ENCODE results near the gene ZNF319. TPM values are rescaled to one million over a fixed set of nuclear protein-coding genes. Genes with fewer than 3 reads are reported as not detected.

Gene ZNF319
- total RNA-seq, 2 experiments from 2014 or later: 21.5 to 21.8 TPM

DNA sequence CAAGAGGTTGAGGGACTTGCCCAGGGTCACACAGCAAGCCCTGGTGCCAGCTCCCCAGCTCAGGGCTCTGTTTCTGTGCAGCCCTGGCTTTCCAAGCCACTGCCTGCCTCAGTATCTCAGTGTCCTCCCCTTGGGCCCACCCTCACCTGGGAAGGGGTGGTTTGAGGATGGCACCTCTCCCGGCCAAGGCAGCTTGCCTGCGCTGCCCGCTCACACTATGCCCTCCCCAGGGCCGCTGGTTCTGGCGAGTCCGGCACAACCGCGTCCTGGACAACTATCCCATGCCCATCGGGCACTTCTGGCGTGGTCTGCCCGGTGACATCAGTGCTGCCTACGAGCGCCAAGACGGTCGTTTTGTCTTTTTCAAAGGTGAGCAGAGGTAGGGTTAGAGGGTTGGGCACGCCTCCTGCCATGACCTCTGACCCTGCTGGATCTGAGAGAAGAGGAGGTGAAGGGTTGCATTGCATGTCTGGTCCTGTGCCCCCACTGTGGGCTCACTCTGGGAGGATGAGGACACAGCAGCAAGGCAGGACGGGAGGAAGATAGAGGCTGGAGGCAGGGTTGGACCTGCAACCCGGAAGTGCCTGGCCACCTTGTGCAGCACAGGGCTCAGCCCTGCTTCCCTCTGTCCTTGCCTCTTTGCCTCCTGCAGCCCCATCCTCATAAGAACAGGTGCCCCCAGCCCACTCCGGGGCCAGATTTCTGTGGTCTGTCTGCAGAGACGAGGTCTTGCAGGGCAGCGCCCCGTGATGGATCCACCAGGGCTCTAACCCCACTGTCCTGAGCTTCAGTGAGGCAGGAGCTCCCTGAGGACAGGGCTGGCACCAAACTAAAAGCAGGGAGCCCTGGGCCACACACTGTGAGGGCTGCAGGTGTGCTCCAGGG lies 41.8 kb upstream of the ZNF319 start:
- H3K4me3 Mint-ChIP-seq: no peak overlapping the region
- DNase-seq: no peak
- H3K36me3 Mint-ChIP-seq: no peaks in the 10 kb centered on the region
- no peak overlapping the region for H3K27ac Mint-ChIP-seq
- POLR2A ChIA-PET: no interaction called here
- no peaks in the 10 kb centered on the region for H3K9me3 Mint-ChIP-seq
- H3K27me3 Mint-ChIP-seq: no peaks in the 10 kb centered on the region
- no peaks in the 10 kb centered on the region for H3K4me1 Mint-ChIP-seq
- no peak for ATAC-seq (ENCODE audit: low read depth)

DNA sequence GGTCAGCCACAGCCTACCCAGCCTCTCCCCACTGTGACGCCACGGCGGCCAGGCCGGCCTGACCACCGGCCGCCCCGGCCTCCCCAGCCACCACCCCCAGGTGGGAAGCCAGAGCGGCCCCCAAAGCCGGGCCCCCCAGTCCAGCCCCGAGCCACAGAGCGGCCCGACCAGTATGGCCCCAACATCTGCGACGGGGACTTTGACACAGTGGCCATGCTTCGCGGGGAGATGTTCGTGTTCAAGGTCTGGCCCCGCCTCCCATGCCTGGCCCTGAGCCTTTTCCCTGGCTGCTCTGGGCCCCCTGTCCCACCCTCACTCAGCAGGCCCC lies 41.1 kb upstream of the ZNF319 start:
- Mint-ChIP-seq H3K36me3 (no peaks in the 10 kb centered on the region), H3K9me3 (no peaks in the 10 kb centered on the region), H3K4me3 (no peak overlapping the region), H3K27ac (no peak overlapping the region), H3K27me3 (no peaks in the 10 kb centered on the region), H3K4me1 (no peaks in the 10 kb centered on the region)
- POLR2A ChIA-PET: no interaction called here
- DNase-seq (no peak), ATAC-seq (ENCODE audit: low read depth) (no peak)

DNA sequence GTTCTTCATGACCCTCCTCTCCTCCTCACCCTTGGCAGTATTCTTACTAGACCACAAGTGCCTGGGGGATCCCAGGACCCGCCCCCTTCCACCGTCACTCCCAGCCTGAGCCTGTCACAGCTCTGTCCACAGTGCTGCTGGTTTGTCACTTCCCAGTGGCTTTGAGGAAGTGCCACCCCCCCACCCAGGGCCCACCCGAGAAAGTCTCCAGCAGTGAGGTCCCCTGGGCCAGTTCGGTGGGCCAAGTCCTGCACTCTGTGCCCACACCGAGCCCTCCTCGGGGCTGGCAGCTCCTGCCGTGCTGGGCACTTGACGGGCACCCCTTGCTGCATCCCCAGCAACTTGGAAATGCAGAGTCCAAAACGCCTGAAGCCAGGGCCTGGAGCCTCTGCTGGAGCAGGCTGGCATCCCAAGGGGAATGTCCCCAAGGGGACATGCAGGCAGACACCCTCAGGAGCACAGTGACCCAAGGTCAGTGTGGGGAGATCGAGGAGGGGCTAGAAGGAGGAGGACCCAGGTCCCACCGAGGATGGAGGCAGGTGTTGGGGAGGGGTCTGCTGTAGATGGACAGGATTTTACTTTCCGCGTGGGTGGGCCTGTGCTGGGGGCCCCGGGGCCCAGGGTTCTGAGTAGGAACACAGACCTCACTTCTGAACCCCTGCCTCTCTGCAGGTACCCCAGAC lies 40.6 kb upstream of the ZNF319 start:
- H3K27me3 Mint-ChIP-seq: no peaks in the 10 kb centered on the region
- no peaks in the 10 kb centered on the region for H3K36me3 Mint-ChIP-seq
- H3K4me3 Mint-ChIP-seq: no peak overlapping the region
- POLR2A ChIA-PET: no interaction called here
- ATAC-seq (ENCODE audit: low read depth) (no peak), DNase-seq (no peak)
- no peaks in the 10 kb centered on the region for H3K9me3 Mint-ChIP-seq
- no peaks in the 10 kb centered on the region for H3K4me1 Mint-ChIP-seq
- H3K27ac Mint-ChIP-seq: no peak overlapping the region

DNA sequence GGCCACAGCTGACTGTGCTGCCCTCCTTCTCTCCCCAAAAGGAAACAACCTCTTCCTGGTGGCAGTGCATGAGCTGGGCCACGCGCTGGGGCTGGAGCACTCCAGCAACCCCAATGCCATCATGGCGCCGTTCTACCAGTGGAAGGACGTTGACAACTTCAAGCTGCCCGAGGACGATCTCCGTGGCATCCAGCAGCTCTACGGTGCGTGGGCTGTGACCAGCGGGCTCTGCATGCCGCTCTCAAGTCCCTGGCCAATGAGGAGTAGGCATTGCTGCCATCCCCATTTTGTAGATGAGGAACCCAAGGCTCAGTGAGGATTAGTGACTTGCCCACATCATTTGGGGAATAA lies 40.0 kb upstream of the ZNF319 start:
- H3K9me3 Mint-ChIP-seq: no peaks in the 10 kb centered on the region
- DNase-seq (no peak), ATAC-seq (ENCODE audit: low read depth) (no peak)
- POLR2A ChIA-PET: no interaction called here
- no peak overlapping the region for H3K27ac Mint-ChIP-seq
- H3K36me3 Mint-ChIP-seq: no peaks in the 10 kb centered on the region
- H3K27me3 Mint-ChIP-seq: no peaks in the 10 kb centered on the region
- no peak overlapping the region for H3K4me3 Mint-ChIP-seq
- no peaks in the 10 kb centered on the region for H3K4me1 Mint-ChIP-seq

DNA sequence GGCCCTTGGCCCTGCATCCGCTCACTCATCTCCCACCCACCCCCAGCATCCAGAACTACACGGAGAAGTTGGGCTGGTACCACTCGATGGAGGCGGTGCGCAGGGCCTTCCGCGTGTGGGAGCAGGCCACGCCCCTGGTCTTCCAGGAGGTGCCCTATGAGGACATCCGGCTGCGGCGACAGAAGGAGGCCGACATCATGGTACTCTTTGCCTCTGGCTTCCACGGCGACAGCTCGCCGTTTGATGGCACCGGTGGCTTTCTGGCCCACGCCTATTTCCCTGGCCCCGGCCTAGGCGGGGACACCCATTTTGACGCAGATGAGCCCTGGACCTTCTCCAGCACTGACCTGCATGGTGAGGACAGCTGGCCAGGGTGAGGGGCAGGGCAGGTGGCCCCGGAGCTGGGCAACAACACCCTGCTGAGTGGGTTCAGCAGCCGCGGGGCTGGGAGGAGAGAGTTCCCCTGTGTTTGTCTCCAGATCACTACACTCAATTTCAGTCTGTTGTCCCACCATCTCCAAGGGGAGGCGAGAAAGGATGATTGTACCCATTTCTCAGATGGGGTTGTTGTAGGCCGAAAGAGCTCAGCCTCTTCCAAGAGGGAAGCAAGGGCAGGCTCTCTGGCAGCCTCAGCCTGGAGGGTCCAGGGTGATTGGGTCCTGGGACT lies 39.5 kb upstream of the ZNF319 start:
- no peak overlapping the region for H3K27ac Mint-ChIP-seq
- ATAC-seq (ENCODE audit: low read depth) (no peak), DNase-seq (no peak)
- H3K4me3 Mint-ChIP-seq: no peak overlapping the region
- no peaks in the 10 kb centered on the region for H3K36me3 Mint-ChIP-seq
- POLR2A ChIA-PET: no interaction called here
- no peaks in the 10 kb centered on the region for H3K27me3 Mint-ChIP-seq
- no peaks in the 10 kb centered on the region for H3K9me3 Mint-ChIP-seq
- H3K4me1 Mint-ChIP-seq: no peaks in the 10 kb centered on the region

DNA sequence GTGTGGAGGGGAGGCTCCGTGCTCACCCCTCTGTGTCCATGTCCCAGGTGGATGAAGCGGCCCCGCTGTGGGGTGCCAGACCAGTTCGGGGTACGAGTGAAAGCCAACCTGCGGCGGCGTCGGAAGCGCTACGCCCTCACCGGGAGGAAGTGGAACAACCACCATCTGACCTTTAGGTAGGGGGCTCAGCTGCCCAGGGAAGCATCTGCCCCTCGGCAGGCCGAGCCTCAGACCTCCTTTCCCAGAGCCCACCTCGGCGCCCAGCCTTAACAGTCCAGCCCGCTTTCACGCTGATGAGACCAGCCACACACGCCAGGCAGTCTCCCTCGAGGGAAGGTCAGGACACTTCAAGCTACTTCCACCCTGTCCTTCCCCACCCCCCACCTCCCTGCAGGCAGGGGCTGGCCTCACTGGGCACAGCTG lies 37.8 kb upstream of the ZNF319 start:
- Mint-ChIP-seq H3K4me1 (no peaks in the 10 kb centered on the region), H3K9me3 (no peaks in the 10 kb centered on the region), H3K27me3 (no peaks in the 10 kb centered on the region), H3K27ac (no peak overlapping the region), H3K4me3 (no peak overlapping the region), H3K36me3 (no peaks in the 10 kb centered on the region)
- POLR2A ChIA-PET: no interaction called here
- ATAC-seq (ENCODE audit: low read depth): no peak
- DNase-seq: no peak

DNA sequence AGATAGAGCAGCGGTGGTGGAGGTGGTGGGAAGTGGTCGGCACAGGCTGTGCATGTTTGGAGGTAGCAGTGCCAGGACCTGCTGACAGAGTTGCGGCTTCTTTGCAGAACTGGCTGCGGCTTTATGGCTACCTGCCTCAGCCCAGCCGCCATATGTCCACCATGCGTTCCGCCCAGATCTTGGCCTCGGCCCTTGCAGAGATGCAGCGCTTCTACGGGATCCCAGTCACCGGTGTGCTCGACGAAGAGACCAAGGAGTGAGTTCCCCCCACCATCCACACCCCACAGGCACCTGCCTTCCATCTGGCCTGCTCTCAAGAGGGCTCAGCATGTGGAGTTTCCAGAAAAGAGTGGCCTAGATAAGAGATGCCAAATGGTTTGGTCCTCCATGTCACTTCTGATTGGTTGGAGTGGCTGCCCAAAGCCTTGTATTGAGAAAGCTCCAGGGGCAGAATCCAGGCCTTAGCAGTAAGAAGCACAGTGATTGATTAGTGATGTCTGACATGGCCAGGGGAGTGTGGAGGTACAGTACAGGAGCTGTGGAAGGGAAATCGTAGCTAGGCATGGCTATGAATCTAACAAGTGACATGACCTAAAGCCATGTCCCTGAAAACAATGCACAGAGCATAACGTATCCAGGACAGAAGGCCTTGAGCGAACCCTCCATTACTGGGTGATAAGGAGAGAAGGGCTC lies 37.0 kb upstream of the ZNF319 start:
- DNase-seq (no peak), ATAC-seq (ENCODE audit: low read depth) (no peak)
- no peak overlapping the region for H3K27ac Mint-ChIP-seq
- H3K27me3 Mint-ChIP-seq: no peaks in the 10 kb centered on the region
- no peak overlapping the region for H3K4me3 Mint-ChIP-seq
- no peaks in the 10 kb centered on the region for H3K9me3 Mint-ChIP-seq
- POLR2A ChIA-PET: no interaction called here
- no peaks in the 10 kb centered on the region for H3K4me1 Mint-ChIP-seq
- H3K36me3 Mint-ChIP-seq: no peaks in the 10 kb centered on the region

DNA sequence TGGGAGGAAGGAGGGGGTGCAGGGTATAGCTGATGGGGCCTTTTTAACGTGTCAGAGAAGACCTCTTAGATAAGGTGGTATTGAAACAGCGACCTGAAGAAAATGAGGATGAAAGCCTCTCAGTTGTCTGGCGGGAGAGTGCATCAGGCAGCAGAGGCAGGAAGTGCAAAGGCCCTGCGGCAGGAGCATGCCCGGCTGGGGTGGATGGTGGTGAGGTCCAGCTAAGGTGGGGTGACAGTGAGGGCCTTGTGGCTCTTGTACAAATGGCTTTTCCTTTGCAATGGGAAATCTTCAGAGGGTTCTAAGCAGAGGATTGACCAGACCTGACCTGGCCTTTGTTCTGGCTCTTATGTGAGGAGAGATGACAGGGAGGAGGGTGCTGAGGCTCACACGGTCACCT lies 36.5 kb upstream of the ZNF319 start:
- no peak overlapping the region for H3K4me3 Mint-ChIP-seq
- no peak for ATAC-seq (ENCODE audit: low read depth)
- no peak for DNase-seq
- H3K4me1 Mint-ChIP-seq: no peaks in the 10 kb centered on the region
- H3K27me3 Mint-ChIP-seq: no peaks in the 10 kb centered on the region
- H3K27ac Mint-ChIP-seq: no peak overlapping the region
- H3K36me3 Mint-ChIP-seq: no peaks in the 10 kb centered on the region
- POLR2A ChIA-PET: no interaction called here
- no peaks in the 10 kb centered on the region for H3K9me3 Mint-ChIP-seq

DNA sequence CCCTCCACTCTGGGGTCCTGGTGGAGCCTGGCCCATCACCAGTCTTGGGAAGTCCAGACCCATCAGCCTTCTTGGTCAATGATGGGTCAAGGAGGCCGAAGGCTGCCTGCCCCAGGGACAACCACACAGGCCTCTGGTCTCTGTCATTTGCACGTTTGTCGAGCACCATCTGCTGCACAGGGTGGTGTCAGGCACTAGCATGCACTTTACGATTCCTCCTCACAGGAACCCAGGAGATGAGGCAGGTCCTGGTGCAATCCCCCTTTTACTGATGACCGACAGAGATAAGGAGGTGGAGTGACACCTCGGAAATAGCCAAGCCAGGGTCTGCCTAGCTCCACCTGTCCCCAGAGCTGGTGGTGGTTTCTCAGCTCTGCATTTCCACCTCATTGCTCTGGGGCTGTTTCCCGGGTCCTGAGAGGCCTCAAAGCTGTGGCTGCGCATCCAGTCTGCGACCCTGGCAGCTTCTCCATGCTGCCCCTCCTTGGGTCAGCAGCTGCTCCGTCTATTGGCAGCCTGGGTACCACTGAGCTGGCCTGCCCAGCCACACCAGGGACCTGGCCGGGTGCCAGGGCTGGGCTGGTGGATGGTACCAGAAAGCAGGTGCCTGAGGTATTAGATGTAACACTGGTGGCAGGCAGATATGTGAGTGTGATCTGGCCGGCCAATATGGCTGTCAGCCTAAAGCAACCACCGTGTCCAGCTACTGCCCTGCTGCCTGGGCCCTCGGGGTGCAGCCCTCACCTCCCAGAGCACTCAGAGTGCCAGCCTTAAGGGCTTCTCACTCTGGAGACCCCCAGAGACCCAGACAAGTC lies 35.1 kb upstream of the ZNF319 start:
- POLR2A ChIA-PET: interaction anchor here (1.0 kb wide), 1 partner anchor 15 kb away, joined by 3 read pairs; no protein-coding TSS in a partner anchor
- Mint-ChIP-seq H3K36me3 (no peaks in the 10 kb centered on the region), H3K27ac (no peak overlapping the region), H3K27me3 (no peaks in the 10 kb centered on the region), H3K9me3 (no peaks in the 10 kb centered on the region), H3K4me3 (no peak overlapping the region), H3K4me1 (no peaks in the 10 kb centered on the region)
- ATAC-seq (ENCODE audit: low read depth) (no peak), DNase-seq (no peak)

DNA sequence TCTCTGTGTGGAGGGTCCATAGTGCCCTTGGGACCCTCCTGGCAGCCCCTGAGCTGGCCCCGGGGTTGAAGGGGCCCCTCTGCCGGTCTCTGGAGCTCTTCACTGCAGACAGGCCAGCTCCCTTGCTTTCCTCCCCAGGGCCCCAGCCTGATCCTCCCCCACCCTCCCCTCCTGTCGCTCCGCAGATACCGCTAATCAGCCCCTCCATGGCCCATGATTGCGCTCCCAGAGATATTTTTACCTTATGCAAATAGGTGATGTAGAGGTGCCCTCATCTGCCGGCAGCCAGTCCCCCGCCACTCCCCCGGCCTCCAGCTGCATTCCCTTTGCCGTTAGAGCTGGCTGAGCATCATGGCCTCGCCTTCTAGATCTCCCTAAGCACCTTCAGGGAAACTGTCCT lies 34.3 kb upstream of the ZNF319 start:
- Mint-ChIP-seq H3K4me3 (no peak overlapping the region), H3K36me3 (no peaks in the 10 kb centered on the region), H3K27ac (no peak overlapping the region), H3K9me3 (no peaks in the 10 kb centered on the region), H3K27me3 (peaks cover 2% of the 10 kb centered on the region), H3K4me1 (no peaks in the 10 kb centered on the region)
- POLR2A ChIA-PET: interaction anchor here (1.0 kb wide), 1 partner anchor 15 kb away, joined by 3 read pairs; no protein-coding TSS in a partner anchor
- DNase-seq: no peak
- no peak for ATAC-seq (ENCODE audit: low read depth)

DNA sequence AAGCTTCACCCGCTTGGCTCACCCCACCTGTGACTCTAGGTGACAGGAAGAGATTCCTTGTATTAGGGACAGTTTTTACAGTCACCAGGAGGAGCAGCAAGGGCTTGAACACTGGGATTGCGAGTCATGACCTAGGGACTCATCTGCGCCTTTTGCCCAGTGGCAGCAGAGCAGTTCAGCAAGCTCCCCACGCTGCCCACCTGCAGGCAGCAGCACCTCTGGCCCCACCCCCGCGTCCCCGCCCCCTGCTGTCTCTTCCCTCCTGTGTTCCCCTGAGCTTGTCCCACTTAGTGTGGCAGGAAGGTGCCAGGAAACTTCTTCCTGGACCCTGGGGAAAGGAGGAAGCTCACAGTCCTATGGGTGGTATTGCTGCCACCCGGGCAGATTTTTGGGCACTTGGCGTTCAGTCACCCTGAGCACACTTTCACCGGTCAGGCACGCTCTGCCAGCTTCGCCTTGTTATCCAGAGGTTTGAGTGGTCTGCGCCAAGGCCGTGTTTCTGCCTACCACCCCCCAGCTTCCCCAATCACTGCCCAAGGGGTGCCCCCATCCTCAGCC lies 33.7 kb upstream of the ZNF319 start:
- Mint-ChIP-seq H3K36me3 (no peaks in the 10 kb centered on the region), H3K4me1 (no peaks in the 10 kb centered on the region), H3K4me3 (no peak overlapping the region), H3K9me3 (no peaks in the 10 kb centered on the region), H3K27me3 (peaks cover 6% of the 10 kb centered on the region), H3K27ac (no peak overlapping the region)
- ATAC-seq (ENCODE audit: low read depth) (no peak), DNase-seq (no peak)
- POLR2A ChIA-PET: no interaction called here

DNA sequence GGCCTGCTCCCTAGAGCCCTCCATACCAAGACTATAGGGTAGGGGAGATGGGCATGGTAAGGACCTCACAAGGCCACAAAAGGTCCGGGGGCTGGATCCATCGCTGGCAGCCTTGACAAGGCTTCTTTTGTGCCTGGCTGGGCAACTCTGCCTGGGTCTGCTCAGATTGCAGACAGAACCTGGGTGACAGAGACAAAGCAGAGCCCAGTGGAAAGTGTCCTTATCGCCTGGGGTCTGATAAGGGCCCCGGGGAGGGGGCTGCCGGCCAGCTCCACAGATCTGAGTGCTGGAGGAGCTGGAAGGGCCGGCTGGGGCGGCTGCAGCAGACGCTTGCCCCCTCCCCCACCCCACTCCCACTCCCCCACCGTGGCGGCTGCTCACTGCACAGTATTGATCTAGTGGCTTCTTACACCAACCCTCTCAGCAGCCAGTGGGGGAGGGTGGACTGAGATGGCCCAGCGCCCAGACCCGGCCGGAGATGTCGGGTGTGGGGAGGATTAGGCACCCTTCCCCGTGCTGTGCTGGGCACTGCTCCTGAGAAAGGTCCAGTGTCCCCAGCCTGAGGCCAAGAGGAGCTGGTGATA lies 32.3 kb upstream of the ZNF319 start:
- no peak for ATAC-seq (ENCODE audit: low read depth)
- H3K27ac Mint-ChIP-seq: no peak overlapping the region
- H3K4me1 Mint-ChIP-seq: peaks cover 2% of the 10 kb centered on the region
- POLR2A ChIA-PET: no interaction called here
- no peak overlapping the region for H3K4me3 Mint-ChIP-seq
- H3K36me3 Mint-ChIP-seq: no peaks in the 10 kb centered on the region
- DNase-seq: no peak
- peaks cover 15% of the 10 kb centered on the region for H3K27me3 Mint-ChIP-seq
- H3K9me3 Mint-ChIP-seq: no peaks in the 10 kb centered on the region

Data from activated naive CD8-positive, alpha-beta T cell treated with anti-CD3 and anti-CD28 coated beads, Interleukin-2, amount 10 ng/mL, durations not matched to agents 7 days and 5 days (primary cell).